ENCODE results near the gene EXOC3L1. TPM values are rescaled to one million over a fixed set of nuclear protein-coding genes. Genes with fewer than 3 reads are reported as not detected.

Gene EXOC3L1
- total RNA-seq, 2 experiments from 2014 or later: not detected

GRCh38 chr16:67186550-67186950, 3.4 kb downstream of the EXOC3L1 start:
- no peak overlapping the region for H3K4me3 ChIP-seq (ENCODE audit: low read length)
- H3K9me3 ChIP-seq (ENCODE audit: control insufficient read depth in 1 of 2, insufficient read depth in 1 of 2, low read length in 2 of 2): no peaks in the 10 kb centered on the region
- Mint-ChIP-seq H3K27me3 (no peaks in the 10 kb centered on the region), H3K4me1 (ENCODE audit: low read depth) (peaks cover 17% of the 10 kb centered on the region), H3K4me3 (peak overlapping the region; percentile 34), H3K36me3 (ENCODE audit: low read depth) (no peaks in the 10 kb centered on the region), H3K9me3 (no peaks in the 10 kb centered on the region), H3K27ac (no peak overlapping the region)
- no peak for TF ChIP-seq CTCF (IDR thresholded peaks at IDR 0.05)
- intact Hi-C loops (cut with DNase I, micrococcal nuclease): loop anchor here (5.0 to 10.0 kb wide), 2 partner anchors 169 to 172 kb away; no protein-coding TSS in a partner anchor
- CTCF ChIA-PET: interaction anchor here (1.9 kb wide), 1 partner anchor 29 kb away, joined by 6 read pairs; no protein-coding TSS in a partner anchor
- DNase-seq: no peak
- H3K36me3 ChIP-seq (ENCODE audit: insufficient read depth, low read length): no peaks in the 10 kb centered on the region
- POLR2A ChIA-PET: interaction anchor here (5.2 kb wide), 1 partner anchor 25 kb away, joined by 51 read pairs; the partner anchor contains the start of genes FBXL8 and TRADD
- peaks cover 29% of the 10 kb centered on the region for H3K4me1 ChIP-seq (ENCODE audit: insufficient read depth, low read length)
- no peak overlapping the region for H3K27ac ChIP-seq (ENCODE audit: low read depth in 1 of 2, low read length in 2 of 2)
- no peak for ATAC-seq (ENCODE audit: poor library complexity)
- no peaks in the 10 kb centered on the region for H3K27me3 ChIP-seq (ENCODE audit: control insufficient read depth in 1 of 2, insufficient read depth in 2 of 2, low read length in 2 of 2)

GRCh38 chr16:67185651-67186134, 4.2 kb downstream of the EXOC3L1 start:
- H3K4me1 ChIP-seq (ENCODE audit: insufficient read depth, low read length): peaks cover 26% of the 10 kb centered on the region
- H3K4me1 Mint-ChIP-seq (ENCODE audit: low read depth): peaks cover 13% of the 10 kb centered on the region
- no peaks in the 10 kb centered on the region for H3K36me3 ChIP-seq (ENCODE audit: insufficient read depth, low read length)
- no peaks in the 10 kb centered on the region for H3K27me3 Mint-ChIP-seq
- ChIA-PET POLR2A (interaction anchor here (1.0 to 5.2 kb wide), 6 partner anchors 19 to 185 kb away, joined by 3 to 51 read pairs (median 6); partner anchors contain the start of genes FBXL8, TMEM208 and TRADD), CTCF (interaction anchor here (0.9 to 2.5 kb wide), 12 partner anchors 8 to 232 kb away, joined by 3 to 20 read pairs (median 6); partner anchors contain the start of genes FBXL8, TMEM208 and TRADD)
- peak; percentile 41 for TF ChIP-seq CTCF (IDR thresholded peaks at IDR 0.05)
- no peak overlapping the region for H3K27ac ChIP-seq (ENCODE audit: low read depth in 1 of 2, low read length in 2 of 2)
- H3K27ac Mint-ChIP-seq: peak overlapping the region; percentile 90
- H3K4me3 ChIP-seq (ENCODE audit: low read length): peak overlapping the region; percentile 86
- intact Hi-C loops (cut with DNase I, micrococcal nuclease): loop anchor here (1.0 to 10.0 kb wide), 6 partner anchors 30 to 239 kb away; no protein-coding TSS in a partner anchor
- no peaks in the 10 kb centered on the region for H3K9me3 ChIP-seq (ENCODE audit: control insufficient read depth in 1 of 2, insufficient read depth in 1 of 2, low read length in 2 of 2)
- DNase-seq: no peak
- no peaks in the 10 kb centered on the region for H3K36me3 Mint-ChIP-seq (ENCODE audit: low read depth)
- no peaks in the 10 kb centered on the region for H3K9me3 Mint-ChIP-seq
- no peak for ATAC-seq (ENCODE audit: poor library complexity)
- peak overlapping the region; percentile 94 for H3K4me3 Mint-ChIP-seq
- no peaks in the 10 kb centered on the region for H3K27me3 ChIP-seq (ENCODE audit: control insufficient read depth in 1 of 2, insufficient read depth in 2 of 2, low read length in 2 of 2)

GRCh38 chr16:67184995-67185650, 4.8 kb downstream of the EXOC3L1 start:
- Mint-ChIP-seq H3K27ac (peak overlapping the region; percentile 90), H3K4me1 (ENCODE audit: low read depth) (peaks cover 13% of the 10 kb centered on the region), H3K4me3 (peak overlapping the region; percentile 94), H3K9me3 (no peaks in the 10 kb centered on the region), H3K27me3 (no peaks in the 10 kb centered on the region), H3K36me3 (ENCODE audit: low read depth) (no peaks in the 10 kb centered on the region)
- H3K27me3 ChIP-seq (ENCODE audit: control insufficient read depth in 1 of 2, insufficient read depth in 2 of 2, low read length in 2 of 2): no peaks in the 10 kb centered on the region
- H3K9me3 ChIP-seq (ENCODE audit: control insufficient read depth in 1 of 2, insufficient read depth in 1 of 2, low read length in 2 of 2): no peaks in the 10 kb centered on the region
- POLR2A ChIA-PET: interaction anchor here (0.6 to 5.2 kb wide), 10 partner anchors 8 to 314 kb away, joined by 3 to 51 read pairs (median 5); partner anchors contain the start of genes E2F4, FBXL8, TMEM208 and TRADD
- CTCF ChIA-PET: interaction anchor here (0.6 to 2.5 kb wide), 19 partner anchors 8 to 236 kb away, joined by 3 to 20 read pairs (median 5); partner anchors contain the start of genes B3GNT9, FBXL8, TMEM208 and TRADD
- no peak for ATAC-seq (ENCODE audit: poor library complexity)
- peak overlapping the region; percentile 86 for H3K4me3 ChIP-seq (ENCODE audit: low read length)
- no peak overlapping the region for H3K27ac ChIP-seq (ENCODE audit: low read depth in 1 of 2, low read length in 2 of 2)
- intact Hi-C loops (cut with DNase I, micrococcal nuclease): loop anchor here (1.0 to 10.0 kb wide), 7 partner anchors 30 to 238 kb away; partner anchors contain the start of gene PHAF1 (in 1 of the 2)
- H3K4me1 ChIP-seq (ENCODE audit: insufficient read depth, low read length): peaks cover 26% of the 10 kb centered on the region
- peak; percentile 70 to 89 (median 79) for DNase-seq
- peak; percentile 71 for TF ChIP-seq CTCF (IDR thresholded peaks at IDR 0.05)
- no peaks in the 10 kb centered on the region for H3K36me3 ChIP-seq (ENCODE audit: insufficient read depth, low read length)
